Measurements from ENCODE around the gene MPO.

Gene MPO

DNA sequence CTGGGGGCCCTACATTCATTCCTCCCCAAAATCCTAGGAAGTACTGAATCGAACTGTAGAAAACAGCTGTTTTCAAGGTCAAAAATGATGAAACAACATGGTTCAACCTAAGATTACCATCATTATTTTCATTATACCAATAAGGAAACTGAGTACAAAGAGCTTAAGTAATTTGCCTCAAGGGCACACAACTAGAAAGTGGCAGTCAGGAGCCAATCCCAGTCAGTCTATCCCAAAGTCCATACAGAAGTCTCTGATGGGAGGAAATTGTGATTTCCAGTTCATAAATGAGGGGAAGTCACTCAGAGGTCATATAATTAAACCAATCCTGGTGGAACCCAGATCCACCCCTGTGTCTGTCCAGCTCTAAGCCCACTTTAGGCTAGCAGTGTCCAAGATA, 34.0 kb downstream of the MPO start:
- no peak for DNase-seq
- Histone ChIP-seq H3K36me3 (replicated peaks) (no peaks in the 10 kb centered on the region), H3K4me3 (ENCODE audit: low read depth, low read length) (no peak overlapping the region), H3K27ac (no peak overlapping the region), H3K27me3 (replicated peaks) (peaks cover 2% of the 10 kb centered on the region)
- TF ChIP-seq, protein P1, sequence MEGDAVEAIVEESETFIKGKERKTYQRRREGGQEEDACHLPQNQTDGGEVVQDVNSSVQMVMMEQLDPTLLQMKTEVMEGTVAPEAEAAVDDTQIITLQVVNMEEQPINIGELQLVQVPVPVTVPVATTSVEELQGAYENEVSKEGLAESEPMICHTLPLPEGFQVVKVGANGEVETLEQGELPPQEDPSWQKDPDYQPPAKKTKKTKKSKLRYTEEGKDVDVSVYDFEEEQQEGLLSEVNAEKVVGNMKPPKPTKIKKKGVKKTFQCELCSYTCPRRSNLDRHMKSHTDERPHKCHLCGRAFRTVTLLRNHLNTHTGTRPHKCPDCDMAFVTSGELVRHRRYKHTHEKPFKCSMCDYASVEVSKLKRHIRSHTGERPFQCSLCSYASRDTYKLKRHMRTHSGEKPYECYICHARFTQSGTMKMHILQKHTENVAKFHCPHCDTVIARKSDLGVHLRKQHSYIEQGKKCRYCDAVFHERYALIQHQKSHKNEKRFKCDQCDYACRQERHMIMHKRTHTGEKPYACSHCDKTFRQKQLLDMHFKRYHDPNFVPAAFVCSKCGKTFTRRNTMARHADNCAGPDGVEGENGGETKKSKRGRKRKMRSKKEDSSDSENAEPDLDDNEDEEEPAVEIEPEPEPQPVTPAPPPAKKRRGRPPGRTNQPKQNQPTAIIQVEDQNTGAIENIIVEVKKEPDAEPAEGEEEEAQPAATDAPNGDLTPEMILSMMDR (IDR thresholded peaks at IDR 0.05; ENCODE audit: low read depth, low read length, missing control alignments), result no peak
- in situ Hi-C loops (cut with HindIII; ENCODE audit: low pct_ligation_motif_present, low sequenced_read_pairs), result no loop called here

DNA sequence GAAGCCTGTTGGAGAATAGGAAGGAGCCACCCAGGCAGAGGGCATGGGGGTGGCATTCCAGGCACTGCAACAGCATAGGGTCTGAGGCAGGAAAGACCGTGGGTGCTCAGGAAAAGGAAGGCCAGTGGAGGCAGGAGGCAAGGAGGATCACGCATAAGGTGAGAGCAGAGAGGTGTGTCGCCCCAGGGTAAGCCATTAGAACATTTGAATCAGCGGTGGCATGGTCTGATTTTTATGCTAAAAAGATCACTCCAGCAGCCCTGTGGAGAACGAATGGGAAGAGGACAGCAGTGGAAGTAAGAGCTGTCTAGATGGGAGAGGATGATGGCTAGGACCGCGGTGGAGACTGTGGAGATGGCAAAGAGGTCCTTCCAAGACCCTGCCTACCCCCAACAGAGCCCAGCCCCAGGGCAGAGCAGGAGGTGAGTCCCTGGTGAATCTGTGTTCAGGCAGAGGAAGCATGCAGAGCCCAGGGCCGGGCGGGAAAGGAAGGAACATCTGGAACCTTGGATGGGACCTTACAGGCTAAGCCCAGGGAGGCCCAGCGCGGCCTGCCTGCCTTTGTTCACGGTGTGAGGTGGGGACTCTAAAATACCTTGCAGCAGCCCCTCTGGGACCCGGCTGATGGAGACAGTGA, 34.5 kb downstream of the MPO start:
- DNase-seq, result no peak
- in situ Hi-C loops (cut with HindIII; ENCODE audit: low pct_ligation_motif_present, low sequenced_read_pairs), result no loop called here
- Histone ChIP-seq H3K36me3 (replicated peaks) (no peaks in the 10 kb centered on the region), H3K27me3 (replicated peaks) (peaks cover 2% of the 10 kb centered on the region), H3K4me3 (ENCODE audit: low read depth, low read length) (no peak overlapping the region), H3K27ac (no peak overlapping the region)
- TF ChIP-seq, protein P1 (IDR thresholded peaks at IDR 0.05; ENCODE audit: low read depth, low read length, missing control alignments), result no peak

DNA sequence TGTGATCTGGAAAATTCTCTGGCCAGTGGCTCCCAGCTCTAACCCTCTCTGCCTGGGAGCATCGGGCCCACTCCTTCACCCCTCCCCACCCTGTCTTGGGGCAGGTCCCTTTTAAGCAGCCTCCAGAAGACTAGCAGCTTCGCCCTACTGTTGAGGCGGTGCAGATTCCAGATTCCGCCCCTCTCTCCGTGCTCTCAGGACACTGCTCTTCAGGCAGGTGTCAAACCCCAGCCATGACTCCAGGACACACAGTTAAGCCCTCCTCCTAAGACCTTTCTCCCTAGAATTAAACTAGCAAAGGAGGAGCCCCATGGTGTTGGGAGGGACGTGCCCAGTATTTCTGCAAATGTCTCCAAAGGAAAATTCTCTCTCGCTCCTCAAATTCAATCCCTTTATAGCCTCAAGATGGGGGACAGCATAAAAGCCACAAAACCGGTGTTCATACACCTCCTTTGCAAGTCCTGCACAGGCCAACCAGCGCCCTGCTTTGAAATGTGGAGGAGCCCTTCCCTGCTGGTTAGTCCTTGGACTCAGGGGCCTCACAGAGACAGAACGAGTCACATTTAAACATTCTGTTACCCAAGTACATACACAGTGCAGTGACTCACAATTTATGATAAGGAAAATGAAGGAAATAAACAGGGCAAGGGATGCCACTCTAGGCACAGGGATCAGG, 35.2 kb downstream of the MPO start:
- in situ Hi-C loops (cut with HindIII; ENCODE audit: low pct_ligation_motif_present, low sequenced_read_pairs), result no loop called here
- H3K4me3 ChIP-seq (ENCODE audit: low read depth, low read length), result no peak overlapping the region
- DNase-seq, result no peak
- H3K27ac ChIP-seq, result no peak overlapping the region
- H3K36me3 ChIP-seq (replicated peaks), result no peaks in the 10 kb centered on the region
- TF ChIP-seq, protein P1 (IDR thresholded peaks at IDR 0.05; ENCODE audit: low read depth, low read length, missing control alignments), result no peak
- peaks cover 2% of the 10 kb centered on the region for H3K27me3 ChIP-seq (replicated peaks)

DNA sequence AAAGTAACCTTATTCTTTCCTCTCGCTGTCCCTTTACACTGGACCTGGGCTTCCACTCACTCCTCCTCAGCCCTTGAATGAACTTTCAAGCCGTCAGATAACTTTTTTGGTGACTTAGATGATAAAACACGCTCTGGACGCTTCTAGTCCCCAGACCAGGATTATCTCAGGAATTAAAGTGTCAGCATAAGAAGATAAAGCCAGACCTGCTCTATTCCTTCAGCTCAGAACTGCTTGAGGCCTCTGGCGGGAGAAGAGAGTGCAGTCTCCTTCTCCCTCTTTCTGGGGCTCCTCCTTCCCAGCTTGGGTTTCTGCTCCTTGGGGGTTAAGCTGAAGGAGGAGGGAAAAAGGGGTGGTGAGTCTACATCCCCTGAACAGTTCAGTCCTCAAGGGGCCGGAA, 35.8 kb downstream of the MPO start:
- no peak for DNase-seq
- TF ChIP-seq, protein P1 (IDR thresholded peaks at IDR 0.05; ENCODE audit: low read depth, low read length, missing control alignments), result no peak
- no peak overlapping the region for H3K27ac ChIP-seq
- H3K27me3 ChIP-seq (replicated peaks), result peaks cover 7% of the 10 kb centered on the region
- H3K4me3 ChIP-seq (ENCODE audit: low read depth, low read length), result no peak overlapping the region
- in situ Hi-C loops (cut with HindIII; ENCODE audit: low pct_ligation_motif_present, low sequenced_read_pairs), result no loop called here
- H3K36me3 ChIP-seq (replicated peaks), result no peaks in the 10 kb centered on the region

DNA sequence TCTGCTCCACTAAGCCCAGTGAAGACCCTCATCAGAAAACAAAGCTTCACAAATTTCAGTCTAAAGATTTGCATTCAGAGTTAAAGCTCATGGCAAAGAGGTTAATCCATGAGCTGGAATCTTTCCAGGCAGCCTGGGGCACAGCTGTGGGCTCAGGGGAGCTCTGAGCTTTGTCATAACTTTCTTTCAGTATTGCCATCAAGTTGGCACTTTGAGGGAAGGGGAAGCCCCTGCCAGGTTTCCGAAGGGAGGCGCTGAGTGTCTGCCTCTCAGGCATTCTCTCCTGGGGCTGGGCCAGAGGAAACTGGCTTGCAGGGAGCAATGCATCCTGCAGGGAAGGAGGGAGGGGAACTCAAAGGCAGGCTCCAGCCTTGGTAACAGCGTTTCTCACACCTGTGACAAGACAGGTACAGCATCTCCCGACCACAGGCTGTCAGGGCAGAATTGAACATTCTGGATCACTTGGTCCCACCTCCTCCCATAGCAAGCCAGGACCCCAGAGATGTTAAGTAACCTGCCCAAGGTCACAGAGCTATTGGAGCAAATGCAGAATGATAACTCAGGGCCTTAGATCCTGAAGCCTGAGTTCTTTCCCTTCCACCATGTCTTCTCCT, 38.5 kb downstream of the MPO start:
- in situ Hi-C loops (cut with HindIII; ENCODE audit: low pct_ligation_motif_present, low sequenced_read_pairs), result no loop called here
- Histone ChIP-seq H3K36me3 (replicated peaks) (no peaks in the 10 kb centered on the region), H3K27ac (no peak overlapping the region), H3K27me3 (replicated peaks) (peaks cover 9% of the 10 kb centered on the region), H3K4me3 (ENCODE audit: low read depth, low read length) (no peak overlapping the region)
- no peak for DNase-seq
- TF ChIP-seq, protein P1 (IDR thresholded peaks at IDR 0.05; ENCODE audit: low read depth, low read length, missing control alignments), result no peak

All from brain microvascular endothelial cell (primary cell).